WTC11 (cell line): ENCODE measurements around the gene PCBP3. TPM values are rescaled to one million over a fixed set of nuclear protein-coding genes. Genes with fewer than 3 reads are reported as not detected.

Experiments used
- ATAC-seq: fragments of 200-7000 bp; cut with Tn5 transposase; 2 replicates; pipeline ENCODE4 v1.10.0; 2021; ENCODE audit warnings: mild to moderate bottlenecking, moderate library complexity
- CTCF ChIA-PET: fragments of 300-600 bp; sonication (Branson Sonifier 250); formaldehyde crosslinking; loops from one replicate; lab custom pipeline; 2021; ENCODE audit warnings: antibody characterized with exemption; lab: Charles Lee
- POLR2A ChIA-PET: fragments of 350-600 bp; sonication (Branson Sonifier 250); formaldehyde crosslinking; loops from one replicate; lab custom pipeline; 2021; ENCODE audit warnings: antibody characterized with exemption; lab: Charles Lee
- DNase-seq: peaks from one replicate; pipeline ENCODE4 v3.0.0; 2021; ENCODE audit warnings: low spot score
- H3K27ac Mint-ChIP-seq: 2 replicates; pipeline ENCODE4 v1.8.0; 2021; ENCODE audit warnings: mixed read lengths
- H3K27me3 Mint-ChIP-seq: 2 replicates; pipeline ENCODE4 v1.8.0; 2021; ENCODE audit warnings: low read depth, mild to moderate bottlenecking, moderate library complexity, mixed read lengths
- H3K36me3 Mint-ChIP-seq: 2 replicates; pipeline ENCODE4 v1.8.0; 2021; ENCODE audit warnings: mixed read lengths
- H3K4me1 Mint-ChIP-seq: 2 replicates; pipeline ENCODE4 v1.8.0; 2022; ENCODE audit warnings: mixed read lengths
- H3K4me3 Mint-ChIP-seq: 2 replicates; pipeline ENCODE4 v1.8.0; 2021; ENCODE audit warnings: mild to moderate bottlenecking, moderate library complexity, mixed read lengths
- H3K9me3 Mint-ChIP-seq: 2 replicates; pipeline ENCODE4 v1.8.0; 2021; ENCODE audit warnings: mixed read lengths
- AFF4 ChIP-seq: sonication (generic); formaldehyde crosslinking; IDR thresholded peaks from 2 replicates; pipeline ENCODE4 v1.8.1; 2023; ENCODE audit warnings: mild to moderate bottlenecking, missing genetic modification reagents, borderline replicate concordance
- CREB1 ChIP-seq: sonication (generic); formaldehyde crosslinking; IDR thresholded peaks from 2 replicates; pipeline ENCODE4 v1.8.0; 2023; ENCODE audit warnings: mild to moderate bottlenecking, missing genetic modification reagents
- CTCF ChIP-seq: fragments of 200-600 bp; IDR thresholded peaks from 2 replicates; pipeline ENCODE4 v1.8.0; 2022; ENCODE audit warnings: antibody characterized with exemption
- EMX1 ChIP-seq: fragments of 250-450 bp; sonication (Bioruptor Pico); IDR thresholded peaks from 2 replicates; pipeline ENCODE4 v1.8.0; 2021; ENCODE audit warnings: mild to moderate bottlenecking
- HMGXB4 ChIP-seq: sonication (generic); formaldehyde crosslinking; IDR thresholded peaks from 2 replicates; pipeline ENCODE4 v1.8.1; 2023; ENCODE audit warnings: mild to moderate bottlenecking, moderate library complexity, missing genetic modification reagents
- NR2C2 ChIP-seq: sonication (generic); formaldehyde crosslinking; IDR thresholded peaks from 2 replicates; pipeline ENCODE4 v1.8.0; 2022; ENCODE audit warnings: mild to moderate bottlenecking, missing genetic modification reagents
- TP53 ChIP-seq: sonication (generic); formaldehyde crosslinking; IDR thresholded peaks from 2 replicates; pipeline ENCODE4 v1.8.1; 2023; ENCODE audit warnings: mild to moderate bottlenecking, missing genetic modification reagents
- ZBTB43 ChIP-seq: sonication (generic); formaldehyde crosslinking; IDR thresholded peaks from 2 replicates; pipeline ENCODE4 v1.8.1; 2023; ENCODE audit warnings: mild to moderate bottlenecking, missing genetic modification reagents
- ZNF138 ChIP-seq: sonication (generic); formaldehyde crosslinking; conservative IDR thresholded peaks from 2 replicates; pipeline ENCODE4 v1.8.1; 2022; ENCODE audit warnings: mild to moderate bottlenecking, moderate library complexity, missing genetic modification reagents
- ZNF232 ChIP-seq: sonication (generic); formaldehyde crosslinking; IDR thresholded peaks from 2 replicates; pipeline ENCODE4 v1.8.0; 2022; ENCODE audit warnings: mild to moderate bottlenecking, missing genetic modification reagents
- ZNF263 ChIP-seq: sonication (generic); formaldehyde crosslinking; IDR thresholded peaks from 2 replicates; pipeline ENCODE4 v1.8.1; 2022; ENCODE audit warnings: low read depth, mild to moderate bottlenecking, moderate library complexity, missing genetic modification reagents
- ZNF317 ChIP-seq: sonication (generic); formaldehyde crosslinking; IDR thresholded peaks from 2 replicates; pipeline ENCODE4 v1.8.1; 2023; ENCODE audit warnings: low read depth, mild to moderate bottlenecking, moderate library complexity, missing genetic modification reagents, borderline replicate concordance
- total RNA-seq: library from RNA; stranded (reverse); gene quantifications from 3 replicates; pipeline ENCODE4 v1.2.3, GENCODE V29; 2021
- TF ChIP-seq, protein P1 (sequence below): fragments of 250-450 bp; sonication (Bioruptor Pico); IDR thresholded peaks from 2 replicates; pipeline ENCODE4 v1.9.0; 2021; ENCODE audit warnings: mild to moderate bottlenecking
- TF ChIP-seq, protein P2 (sequence below): fragments of 250-450 bp; sonication (Bioruptor Pico); IDR thresholded peaks from 2 replicates; pipeline ENCODE4 v2.1.2; 2022; ENCODE audit warnings: mild to moderate bottlenecking, moderate library complexity

PCBP3 gene
- total RNA-seq, 1 experiment from 2014 or later = 8.5 TPM

DNA sequence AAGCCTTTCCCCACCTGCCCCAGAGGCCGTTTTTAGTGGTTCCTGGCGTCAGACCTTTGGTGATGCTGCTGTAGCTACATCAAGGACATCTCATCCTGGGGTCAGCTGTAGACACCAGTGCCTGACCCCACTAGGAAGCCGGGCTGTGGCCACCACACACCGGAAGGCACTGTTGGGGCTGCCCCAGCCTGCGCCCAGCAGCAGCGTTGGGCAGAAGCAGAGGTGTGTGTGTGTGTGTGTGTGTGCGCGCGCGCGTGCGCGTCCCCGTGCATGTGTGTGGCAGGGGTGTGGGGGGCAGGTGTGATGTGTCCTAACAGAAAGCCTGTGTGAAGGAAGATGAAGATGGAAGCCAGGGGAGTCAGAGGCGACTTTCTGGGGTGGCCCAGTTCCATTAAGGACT lies 276.1 kb downstream of the PCBP3 start (continued):
- TF ChIP-seq HMGXB4 (no peak), CTCF (no peak), ZNF232 (CRISPR knock-in tag) (no peak), ZNF138 (CRISPR knock-in tag) (no peak), TP53 (CRISPR knock-in tag) (no peak), AFF4 (CRISPR knock-in tag) (no peak), EMX1 (CRISPR knock-in tag) (no peak)
- TF ChIP-seq, protein P1, sequence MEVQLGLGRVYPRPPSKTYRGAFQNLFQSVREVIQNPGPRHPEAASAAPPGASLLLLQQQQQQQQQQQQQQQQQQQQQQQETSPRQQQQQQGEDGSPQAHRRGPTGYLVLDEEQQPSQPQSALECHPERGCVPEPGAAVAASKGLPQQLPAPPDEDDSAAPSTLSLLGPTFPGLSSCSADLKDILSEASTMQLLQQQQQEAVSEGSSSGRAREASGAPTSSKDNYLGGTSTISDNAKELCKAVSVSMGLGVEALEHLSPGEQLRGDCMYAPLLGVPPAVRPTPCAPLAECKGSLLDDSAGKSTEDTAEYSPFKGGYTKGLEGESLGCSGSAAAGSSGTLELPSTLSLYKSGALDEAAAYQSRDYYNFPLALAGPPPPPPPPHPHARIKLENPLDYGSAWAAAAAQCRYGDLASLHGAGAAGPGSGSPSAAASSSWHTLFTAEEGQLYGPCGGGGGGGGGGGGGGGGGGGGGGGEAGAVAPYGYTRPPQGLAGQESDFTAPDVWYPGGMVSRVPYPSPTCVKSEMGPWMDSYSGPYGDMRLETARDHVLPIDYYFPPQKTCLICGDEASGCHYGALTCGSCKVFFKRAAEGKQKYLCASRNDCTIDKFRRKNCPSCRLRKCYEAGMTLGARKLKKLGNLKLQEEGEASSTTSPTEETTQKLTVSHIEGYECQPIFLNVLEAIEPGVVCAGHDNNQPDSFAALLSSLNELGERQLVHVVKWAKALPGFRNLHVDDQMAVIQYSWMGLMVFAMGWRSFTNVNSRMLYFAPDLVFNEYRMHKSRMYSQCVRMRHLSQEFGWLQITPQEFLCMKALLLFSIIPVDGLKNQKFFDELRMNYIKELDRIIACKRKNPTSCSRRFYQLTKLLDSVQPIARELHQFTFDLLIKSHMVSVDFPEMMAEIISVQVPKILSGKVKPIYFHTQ (CRISPR knock-in tag) = no peak
- TF ChIP-seq, protein P2, sequence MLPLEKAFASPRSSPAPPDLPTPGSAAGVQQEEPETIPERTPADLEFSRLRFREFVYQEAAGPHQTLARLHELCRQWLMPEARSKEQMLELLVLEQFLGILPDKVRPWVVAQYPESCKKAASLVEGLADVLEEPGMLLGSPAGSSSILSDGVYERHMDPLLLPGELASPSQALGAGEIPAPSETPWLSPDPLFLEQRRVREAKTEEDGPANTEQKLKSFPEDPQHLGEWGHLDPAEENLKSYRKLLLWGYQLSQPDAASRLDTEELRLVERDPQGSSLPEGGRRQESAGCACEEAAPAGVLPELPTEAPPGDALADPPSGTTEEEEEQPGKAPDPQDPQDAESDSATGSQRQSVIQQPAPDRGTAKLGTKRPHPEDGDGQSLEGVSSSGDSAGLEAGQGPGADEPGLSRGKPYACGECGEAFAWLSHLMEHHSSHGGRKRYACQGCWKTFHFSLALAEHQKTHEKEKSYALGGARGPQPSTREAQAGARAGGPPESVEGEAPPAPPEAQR (CRISPR knock-in tag) = no peak

DNA sequence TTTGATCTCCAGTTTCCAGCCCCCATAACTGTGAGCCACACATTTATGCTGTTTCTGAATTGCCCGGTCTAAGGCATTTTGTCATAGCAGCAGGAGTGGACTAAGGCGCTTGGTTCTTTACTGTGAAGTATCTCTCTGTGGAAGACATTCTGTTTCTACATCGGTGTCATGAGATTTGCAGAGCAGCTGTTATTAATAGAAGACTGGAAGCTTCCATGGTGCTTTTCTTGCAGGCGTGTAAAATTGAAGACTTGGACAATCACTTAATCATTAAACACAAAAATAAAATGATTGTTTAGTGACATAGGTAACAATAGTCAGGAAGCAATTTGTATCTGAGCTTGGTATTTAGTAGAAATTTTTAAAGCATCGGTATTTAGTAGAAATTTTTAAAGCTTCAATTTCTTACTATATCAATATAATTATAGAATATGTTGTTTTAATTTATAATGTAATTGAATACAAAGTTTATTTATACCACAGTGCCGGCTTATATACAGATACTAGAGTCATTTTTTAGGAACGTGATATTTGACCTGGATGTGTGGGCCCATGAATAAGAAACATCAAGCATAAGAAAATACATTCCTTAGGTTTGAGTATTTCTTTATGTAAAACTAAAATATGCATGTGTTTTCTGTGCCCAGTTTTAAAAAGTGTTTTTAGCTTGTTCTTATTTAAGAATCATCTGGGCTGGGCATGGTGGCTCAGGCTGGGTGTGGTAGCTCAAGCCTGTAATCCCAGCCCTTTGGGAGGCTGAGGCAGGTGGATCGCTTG lies 277.5 kb downstream of the PCBP3 start:
- TF ChIP-seq ZNF232 (CRISPR knock-in tag) (no peak), NR2C2 (CRISPR knock-in tag) (no peak), ZBTB43 (CRISPR knock-in tag) (no peak), ZNF317 (CRISPR knock-in tag) (no peak), CREB1 (CRISPR knock-in tag) (no peak), ZNF263 (CRISPR knock-in tag) (no peak)
- TF ChIP-seq, all 79 proteins: peak for 0
- Mint-ChIP-seq H3K4me1 (no peaks in the 10 kb centered on the region), H3K36me3 (no peaks in the 10 kb centered on the region), H3K9me3 (no peaks in the 10 kb centered on the region), H3K27ac (no peak overlapping the region), H3K4me3 (no peak overlapping the region), H3K27me3 (peaks cover 20% of the 10 kb centered on the region)
- ChIA-PET POLR2A (no interaction called here), CTCF (interaction anchor here (0.5 to 2.7 kb wide), 5 partner anchors 31 to 240 kb away, joined by 3 to 13 read pairs (median 3); no protein-coding TSS in a partner anchor)
- ATAC-seq (no peak), DNase-seq (no peak)
